Thyroid gland (tissue), 4 donors: ENCODE data around the gene BCL2.

ENCODE experiments used
- POLR2A ChIP-seq, 2 donors: fragments of 450-650 bp; IDR thresholded peaks; one replicate each; pipeline ENCODE4 v1.6.1; 2017; ENCODE audit warnings: antibody characterized with exemption in 2 of 2, mild to moderate bottlenecking in 2 of 2, moderate library complexity in 1 of 2
- TF ChIP-seq, protein P1 (sequence below), 6 experiments: fragments of 200-600 bp in 3 of 6; fragments of 450-650 bp in 3 of 6; sonication (generic) in 3 of 6; IDR thresholded peaks; one replicate each; pipeline ENCODE4 v1.5.1; 2016 to 2019; ENCODE audit warnings: antibody characterized with exemption in 6 of 6, mild to moderate bottlenecking in 2 of 6, inconsistent platforms in 1 of 6, moderate library complexity in 1 of 6

DNA sequence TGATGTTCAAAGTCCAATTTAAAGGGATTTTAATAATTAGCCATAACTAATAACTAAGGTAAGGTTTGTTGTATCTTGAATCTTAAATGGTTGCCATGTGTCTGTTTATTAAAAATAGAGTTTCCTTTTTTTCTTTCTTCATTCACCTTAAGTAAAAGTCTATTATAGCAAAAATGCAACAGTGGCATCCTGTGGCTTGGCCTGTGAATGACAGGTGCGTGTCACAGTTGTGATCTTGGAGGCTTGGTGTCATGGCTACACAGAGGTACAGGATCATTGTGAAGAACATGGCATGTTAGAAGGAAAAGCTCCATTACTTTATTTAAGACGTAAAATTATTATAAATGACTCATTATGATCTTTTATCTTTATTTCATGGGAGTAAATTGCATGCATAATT, 246.1 kb downstream of the BCL2 start:
- TF ChIP-seq POLR2A (IDR thresholded peaks at IDR 0.05): no peak
- TF ChIP-seq, protein P1, sequence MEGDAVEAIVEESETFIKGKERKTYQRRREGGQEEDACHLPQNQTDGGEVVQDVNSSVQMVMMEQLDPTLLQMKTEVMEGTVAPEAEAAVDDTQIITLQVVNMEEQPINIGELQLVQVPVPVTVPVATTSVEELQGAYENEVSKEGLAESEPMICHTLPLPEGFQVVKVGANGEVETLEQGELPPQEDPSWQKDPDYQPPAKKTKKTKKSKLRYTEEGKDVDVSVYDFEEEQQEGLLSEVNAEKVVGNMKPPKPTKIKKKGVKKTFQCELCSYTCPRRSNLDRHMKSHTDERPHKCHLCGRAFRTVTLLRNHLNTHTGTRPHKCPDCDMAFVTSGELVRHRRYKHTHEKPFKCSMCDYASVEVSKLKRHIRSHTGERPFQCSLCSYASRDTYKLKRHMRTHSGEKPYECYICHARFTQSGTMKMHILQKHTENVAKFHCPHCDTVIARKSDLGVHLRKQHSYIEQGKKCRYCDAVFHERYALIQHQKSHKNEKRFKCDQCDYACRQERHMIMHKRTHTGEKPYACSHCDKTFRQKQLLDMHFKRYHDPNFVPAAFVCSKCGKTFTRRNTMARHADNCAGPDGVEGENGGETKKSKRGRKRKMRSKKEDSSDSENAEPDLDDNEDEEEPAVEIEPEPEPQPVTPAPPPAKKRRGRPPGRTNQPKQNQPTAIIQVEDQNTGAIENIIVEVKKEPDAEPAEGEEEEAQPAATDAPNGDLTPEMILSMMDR (IDR thresholded peaks at IDR 0.05): no peak
